Ishikawa (cell line): Measurements from ENCODE around the gene IFNG.

Source experiments
- CEBPB ChIP-seq: IDR thresholded peaks from 2 replicates; pipeline ENCODE4 v1.6.1; 2012
- CREB1 ChIP-seq: IDR thresholded peaks from 2 replicates; pipeline ENCODE4 v1.6.1; 2012; ENCODE audit warnings: low read depth
- EGR1 ChIP-seq: IDR thresholded peaks from 2 replicates; pipeline ENCODE4 v1.6.1; 2012
- EP300 ChIP-seq: IDR thresholded peaks from 2 replicates; pipeline ENCODE4 v1.6.1; 2012; ENCODE audit warnings: borderline replicate concordance
- FOXM1 ChIP-seq: IDR thresholded peaks from 2 replicates; pipeline ENCODE4 v1.6.1; 2012; ENCODE audit warnings: low read depth, borderline replicate concordance
- NFIC ChIP-seq: IDR thresholded peaks from 2 replicates; pipeline ENCODE4 v1.6.1; 2012
- RAD21 ChIP-seq: IDR thresholded peaks from 2 replicates; pipeline ENCODE4 v1.6.1; 2012; ENCODE audit warnings: low read depth
- REST ChIP-seq: IDR thresholded peaks from 2 replicates; pipeline ENCODE4 v1.6.1; 2012; ENCODE audit warnings: low read depth, mild to moderate bottlenecking
- TAF1 ChIP-seq: IDR thresholded peaks from 2 replicates; pipeline ENCODE4 v1.6.1; 2012; ENCODE audit warnings: low read depth, mild to moderate bottlenecking
- TCF12 ChIP-seq: IDR thresholded peaks from 2 replicates; pipeline ENCODE4 v1.6.1; 2012; ENCODE audit warnings: low read depth
- TEAD4 ChIP-seq: IDR thresholded peaks from 2 replicates; pipeline ENCODE4 v1.6.1; 2012
- YY1 ChIP-seq: IDR thresholded peaks from 2 replicates; pipeline ENCODE4 v1.6.1; 2012; ENCODE audit warnings: low read depth
- ZBTB7A ChIP-seq: IDR thresholded peaks from 2 replicates; pipeline ENCODE4 v1.6.1; 2012; ENCODE audit warnings: low read depth
- TF ChIP-seq, protein P1 (sequence below): IDR thresholded peaks from 2 replicates; pipeline ENCODE4 v1.6.1; 2012
- TF ChIP-seq, protein P2 (sequence below): IDR thresholded peaks from 2 replicates; pipeline ENCODE4 v1.6.1; 2012

Gene IFNG

DNA sequence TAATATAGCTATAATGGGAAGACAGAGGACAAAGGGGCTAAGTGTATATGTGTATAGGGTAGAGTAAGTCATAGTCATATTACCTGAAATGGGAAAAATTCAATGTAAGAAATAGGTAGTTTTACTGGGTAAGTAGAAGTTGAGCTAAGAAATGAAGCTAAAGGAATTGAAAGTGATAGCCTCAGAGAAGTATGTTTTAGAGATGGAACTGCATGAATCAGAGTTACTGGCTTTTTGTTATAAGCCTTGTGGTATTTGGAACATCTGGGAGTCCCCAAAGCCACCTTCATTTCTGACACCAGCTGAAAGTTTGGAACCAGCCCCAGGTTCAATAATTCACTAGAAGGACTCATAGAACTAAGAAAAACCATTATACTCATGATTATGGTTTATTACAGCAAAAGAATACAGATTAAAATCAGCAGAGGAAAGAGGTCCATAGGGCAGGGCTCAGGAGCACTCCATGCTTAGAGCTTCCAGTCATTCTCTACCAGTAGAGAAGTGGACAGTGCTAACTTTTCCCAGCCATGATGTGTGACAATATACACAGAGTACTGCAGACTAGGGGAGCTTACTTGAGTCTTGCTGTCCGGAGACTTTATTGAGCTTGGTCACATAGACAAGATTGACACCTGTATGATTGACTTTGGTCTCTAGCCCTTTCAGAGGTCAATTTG is 9.8 kb upstream of the IFNG start:
- TF ChIP-seq, protein P1, sequence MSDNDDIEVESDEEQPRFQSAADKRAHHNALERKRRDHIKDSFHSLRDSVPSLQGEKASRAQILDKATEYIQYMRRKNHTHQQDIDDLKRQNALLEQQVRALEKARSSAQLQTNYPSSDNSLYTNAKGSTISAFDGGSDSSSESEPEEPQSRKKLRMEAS = no peak
- no peak for TF ChIP-seq TEAD4
- no peak for TF ChIP-seq CREB1
- no peak for TF ChIP-seq EP300
- no peak for TF ChIP-seq RAD21
- TF ChIP-seq EGR1 = no peak
- no peak for TF ChIP-seq NFIC

- TF ChIP-seq CEBPB (no peak), TCF12 (no peak), TEAD4 (no peak), REST (no peak), TAF1 (no peak), ZBTB7A (no peak), CREB1 (no peak), FOXM1 (no peak)
- TF ChIP-seq, protein P1 = no peak
- TF ChIP-seq, protein P2, sequence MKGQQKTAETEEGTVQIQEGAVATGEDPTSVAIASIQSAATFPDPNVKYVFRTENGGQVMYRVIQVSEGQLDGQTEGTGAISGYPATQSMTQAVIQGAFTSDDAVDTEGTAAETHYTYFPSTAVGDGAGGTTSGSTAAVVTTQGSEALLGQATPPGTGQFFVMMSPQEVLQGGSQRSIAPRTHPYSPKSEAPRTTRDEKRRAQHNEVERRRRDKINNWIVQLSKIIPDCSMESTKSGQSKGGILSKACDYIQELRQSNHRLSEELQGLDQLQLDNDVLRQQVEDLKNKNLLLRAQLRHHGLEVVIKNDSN = no peak
Measured at GRCh38 chr12:68166317-68166831, 6.8 kb upstream of the IFNG start.

DNA sequence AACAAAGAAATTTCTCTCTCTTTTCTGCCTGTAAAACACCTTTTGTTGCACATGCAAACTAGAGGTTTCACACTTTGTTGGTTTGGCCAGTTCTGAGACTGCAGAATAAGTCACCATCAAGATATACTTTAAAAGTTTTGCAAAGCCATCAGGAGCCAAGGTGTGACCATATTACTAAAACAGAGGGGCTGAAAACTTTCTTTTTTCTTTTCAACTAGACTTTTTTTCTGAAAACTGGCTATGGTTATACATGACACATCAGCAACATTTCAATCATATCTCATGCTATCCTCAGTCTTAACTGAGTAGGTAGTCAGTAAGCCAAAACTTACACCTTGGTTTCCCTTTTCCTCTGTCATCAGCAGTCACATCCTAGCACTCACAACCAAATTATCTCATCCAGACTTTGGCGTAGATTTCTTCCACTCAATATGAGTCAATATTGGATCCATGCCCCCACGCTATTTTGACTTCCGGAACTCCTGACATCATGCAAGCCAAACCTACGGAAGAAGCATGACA is 4.1 kb upstream of the IFNG start:
- TF ChIP-seq TEAD4 = no peak
- TF ChIP-seq, protein P2 = no peak
- no peak for TF ChIP-seq REST
- no peak for TF ChIP-seq TCF12
- TF ChIP-seq FOXM1 = no peak
- TF ChIP-seq YY1 = no peak
- TF ChIP-seq, protein P1 = no peak
- TF ChIP-seq NFIC = no peak
- no peak for TF ChIP-seq RAD21
- no peak for TF ChIP-seq CEBPB
- TF ChIP-seq EGR1 = no peak
- TF ChIP-seq CREB1 = no peak

GRCh38 chr12:68162374-68162773 is 2.8 kb upstream of the IFNG start:
- no peak for TF ChIP-seq EGR1
- TF ChIP-seq FOXM1 = no peak
- TF ChIP-seq, protein P1 = 0 out of 2 replicates have a peak, but pooled peaks have one; percentile 26
- TF ChIP-seq CEBPB = 0 out of 2 replicates have a peak, but pooled peaks have one; percentile 29
- no peak for TF ChIP-seq TAF1
- TF ChIP-seq NFIC = peak; percentile 28; the same call in 1 of the 2 replicates
- TF ChIP-seq RAD21 = no peak
- TF ChIP-seq CREB1 = no peak
- no peak for TF ChIP-seq REST
- TF ChIP-seq YY1 = no peak
- TF ChIP-seq TCF12 = peak; percentile 84
- TF ChIP-seq EP300 = peak; percentile 76
- TF ChIP-seq, protein P2 = no peak
- TF ChIP-seq TEAD4 = peak; percentile 87
- TF ChIP-seq ZBTB7A = no peak
